ENCODE measurements around the gene MAPK1.
"Not testable (repeated sequence)": the region's sequence is repeated elsewhere in the genome, so short reads cannot be mapped to it uniquely, and the experiment has no call there.

Gene MAPK1

DNA sequence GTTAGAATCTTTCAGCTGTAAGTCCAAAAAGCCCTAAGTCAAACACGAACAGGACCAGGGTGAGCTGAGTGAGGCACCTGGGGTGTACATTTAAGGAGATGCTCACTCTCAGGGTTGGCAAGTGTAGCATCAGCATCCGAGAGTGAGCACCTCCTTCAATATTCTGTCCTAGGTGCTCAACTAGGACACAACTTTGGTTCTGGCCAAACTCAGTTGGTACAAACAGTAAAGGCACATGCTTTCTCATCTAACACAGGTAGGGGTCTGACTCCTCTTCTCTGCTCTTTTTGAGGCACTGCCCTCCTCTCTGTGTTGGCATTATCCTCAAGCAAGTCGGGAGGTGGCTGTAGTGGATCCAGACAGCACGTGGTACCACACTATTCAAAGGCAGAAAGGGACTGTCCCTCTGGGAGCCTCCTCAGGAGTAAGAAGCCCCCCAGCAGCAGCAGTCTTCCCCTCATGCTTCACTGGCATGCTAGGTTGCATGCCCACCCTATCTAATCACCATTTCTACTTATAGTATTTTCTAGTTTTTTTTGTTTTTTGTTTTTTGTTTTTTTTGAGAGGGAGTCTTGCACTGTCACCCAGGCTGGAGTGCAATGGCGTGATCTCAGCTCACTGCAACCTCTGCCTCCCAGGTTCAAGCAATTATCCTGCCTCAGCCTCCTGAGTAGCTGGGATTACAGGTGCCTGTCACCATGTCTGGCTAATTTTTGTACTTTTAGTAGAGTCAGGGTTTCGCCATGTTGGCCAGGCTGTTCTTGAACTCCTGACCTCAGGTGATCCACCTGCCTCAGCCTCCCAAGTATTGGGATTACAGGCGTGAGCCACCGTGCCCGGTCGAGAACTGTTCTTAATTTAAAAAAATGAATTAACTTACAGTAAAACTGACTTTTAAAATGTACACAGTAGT is 14.7 kb upstream of the MAPK1 start:
- no peak for DNase-seq

- peak; percentile 50 for DNase-seq
These were observed 9.2 kb upstream of the MAPK1 start for GRCh38 chr22:21876486-21877176.

- not testable (repeated sequence) for DNase-seq
These were observed 7.5 kb upstream of the MAPK1 start for GRCh38 chr22:21874953-21875352.

DNA sequence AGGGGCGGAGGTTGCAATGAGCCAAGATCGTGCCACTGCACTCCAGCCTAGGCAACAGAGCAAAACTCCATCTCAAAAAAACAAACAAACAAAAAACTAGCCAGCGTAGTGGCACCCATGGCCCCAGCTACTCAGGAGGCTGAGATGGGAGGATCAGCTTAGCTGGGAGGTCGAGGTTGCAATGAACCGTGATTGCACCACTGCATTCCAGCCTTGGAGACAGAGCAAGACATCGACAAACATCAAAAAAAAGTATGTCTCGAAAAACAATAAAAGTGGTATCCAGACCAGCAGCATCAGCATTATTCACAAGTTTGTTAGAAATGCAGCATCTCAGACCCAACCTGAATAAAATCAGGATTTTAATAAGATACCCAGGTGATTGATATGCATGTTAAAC is 6.2 kb upstream of the MAPK1 start:
- DNase-seq = no peak

DNA sequence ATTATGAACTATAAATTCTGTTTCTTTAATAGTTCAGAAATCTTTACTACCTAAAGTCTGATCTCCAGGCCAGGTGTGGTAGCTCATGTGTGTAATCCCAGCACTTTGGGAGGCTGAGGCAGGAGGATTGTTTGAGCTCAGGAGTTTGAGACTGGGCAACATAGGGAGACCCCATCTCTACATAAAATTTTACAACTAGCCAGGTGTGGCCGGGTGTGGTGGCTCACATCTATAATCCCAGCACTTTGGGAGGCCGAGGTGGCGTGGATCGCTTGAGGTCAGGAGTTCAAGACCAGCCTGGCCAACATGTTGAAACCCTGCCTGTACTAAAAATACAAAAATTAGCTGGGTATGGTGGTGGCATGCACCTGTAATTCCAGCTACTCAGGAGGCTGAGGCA is 5.3 kb upstream of the MAPK1 start:
- not testable (repeated sequence) for DNase-seq

GRCh38 chr22:21868651-21869050 is 1.2 kb upstream of the MAPK1 start:
- no peak for DNase-seq

DNA sequence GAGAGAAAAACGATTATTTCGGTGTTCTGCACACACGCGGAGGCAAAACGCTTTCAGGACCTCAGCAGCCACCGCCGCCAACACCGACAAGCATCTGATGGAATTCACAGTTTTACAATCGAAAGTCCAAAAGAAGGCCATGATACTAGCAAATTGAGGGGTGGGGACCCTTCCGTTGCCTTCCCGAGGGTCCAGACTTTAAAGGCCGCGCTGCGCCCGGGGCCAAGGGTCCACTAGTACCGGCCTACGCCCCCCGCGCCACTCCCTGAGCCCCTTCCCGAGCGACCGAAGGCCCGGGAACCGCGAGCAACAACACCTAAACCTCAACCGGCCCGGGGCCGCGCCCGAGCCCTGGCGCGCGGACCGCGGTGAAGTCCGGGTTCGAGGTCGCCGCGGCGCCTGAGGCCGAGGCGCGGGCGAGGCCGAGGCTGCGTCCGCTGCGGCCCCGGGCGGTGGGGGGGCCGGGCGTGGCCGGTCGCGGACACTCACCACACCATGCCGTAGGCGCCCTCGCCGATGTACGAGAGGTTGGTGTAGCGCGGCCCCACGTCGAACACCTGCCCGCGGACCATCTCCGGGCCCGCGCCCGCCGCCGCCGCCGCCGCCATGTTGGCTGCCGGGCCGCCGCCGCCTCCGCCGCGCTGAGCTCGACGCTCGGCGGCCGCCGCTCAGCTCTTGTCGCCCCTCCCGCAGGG is 465 bp downstream of the MAPK1 start:
- no peak for DNase-seq

GRCh38 chr22:21865041-21865440 is 2.4 kb downstream of the MAPK1 start:
- DNase-seq = peak; percentile 83

- no peak for DNase-seq
These were observed 4.8 kb downstream of the MAPK1 start for GRCh38 chr22:21862386-21863245.

DNA sequence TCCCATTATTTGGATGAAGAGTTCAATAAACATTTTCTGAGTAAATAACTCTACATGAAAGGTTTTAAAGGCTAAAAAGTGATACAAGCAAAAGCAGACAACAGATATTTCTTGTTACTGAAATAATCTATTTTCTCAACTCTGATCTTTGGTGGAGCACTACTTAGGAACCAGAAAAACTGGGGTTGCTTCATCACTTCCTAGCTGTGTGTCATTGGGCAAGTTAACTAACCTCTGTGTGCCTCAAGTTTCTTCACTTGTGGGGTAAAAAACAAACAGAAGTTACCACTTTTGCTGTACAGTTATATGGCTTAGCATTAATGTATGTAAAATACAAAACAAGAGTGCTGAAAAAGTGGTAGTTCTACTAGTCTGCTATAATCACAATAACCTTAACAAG is 5.6 kb downstream of the MAPK1 start:
- DNase-seq = no peak

GRCh38 chr22:21861264-21861848 is 6.1 kb downstream of the MAPK1 start:
- no peak for DNase-seq

- no peak for DNase-seq
These were observed 6.9 kb downstream of the MAPK1 start for GRCh38 chr22:21860491-21861039.

DNA sequence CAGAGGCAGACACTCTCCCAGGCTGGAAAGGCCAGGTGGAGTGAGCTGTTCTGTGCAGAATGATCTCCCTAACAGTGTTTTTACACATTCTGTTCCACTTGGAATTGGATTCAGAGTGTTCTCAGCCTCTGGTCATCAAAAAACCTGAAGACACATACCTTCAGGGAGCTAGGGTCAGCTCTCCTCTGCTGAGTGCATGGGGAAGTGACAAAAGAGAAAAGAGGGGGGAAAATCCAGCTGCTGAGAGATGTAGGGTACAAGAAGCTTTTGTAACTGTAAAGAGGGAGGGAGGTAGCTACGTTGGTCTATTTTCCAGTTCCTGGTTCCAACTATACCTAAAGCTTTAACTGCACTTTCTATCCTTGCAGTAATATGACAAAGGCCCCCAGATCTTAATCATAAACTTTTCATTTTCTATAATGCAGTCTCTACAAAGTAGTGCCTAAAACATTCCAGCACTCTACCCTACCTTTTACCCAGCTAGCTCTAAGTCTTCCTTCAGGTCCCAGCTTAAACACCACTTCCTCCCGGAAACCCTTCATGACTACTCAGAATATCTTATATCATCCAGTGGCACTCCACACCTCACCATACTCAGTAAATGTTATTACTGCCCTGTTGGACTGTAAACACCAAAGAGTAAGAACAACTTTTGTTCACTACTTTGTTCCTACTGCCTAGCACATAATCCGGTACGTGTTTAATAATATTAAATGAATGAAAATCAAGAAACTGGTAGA is 9.2 kb downstream of the MAPK1 start:
- no peak for DNase-seq

DNA sequence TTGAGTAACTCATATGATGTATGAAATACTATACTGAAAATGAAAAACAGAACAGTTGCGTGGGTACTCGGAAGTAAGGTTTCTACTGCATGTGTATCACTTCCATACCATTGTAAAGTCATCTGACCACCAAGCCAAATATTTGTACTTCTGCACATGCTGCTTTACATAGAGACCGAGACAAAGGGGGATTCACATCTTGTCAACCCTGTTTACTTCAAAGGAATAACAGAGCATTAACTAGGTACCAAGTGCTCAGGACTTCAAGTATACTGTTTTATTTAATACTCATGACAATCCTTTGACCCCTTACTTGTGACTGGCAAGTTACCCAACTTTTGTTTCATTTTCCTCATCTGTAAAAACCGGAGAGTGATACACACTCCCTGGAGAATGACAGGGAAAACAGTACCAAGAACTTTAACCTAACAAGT is 9.9 kb downstream of the MAPK1 start:
- DNase-seq = no peak

DNA sequence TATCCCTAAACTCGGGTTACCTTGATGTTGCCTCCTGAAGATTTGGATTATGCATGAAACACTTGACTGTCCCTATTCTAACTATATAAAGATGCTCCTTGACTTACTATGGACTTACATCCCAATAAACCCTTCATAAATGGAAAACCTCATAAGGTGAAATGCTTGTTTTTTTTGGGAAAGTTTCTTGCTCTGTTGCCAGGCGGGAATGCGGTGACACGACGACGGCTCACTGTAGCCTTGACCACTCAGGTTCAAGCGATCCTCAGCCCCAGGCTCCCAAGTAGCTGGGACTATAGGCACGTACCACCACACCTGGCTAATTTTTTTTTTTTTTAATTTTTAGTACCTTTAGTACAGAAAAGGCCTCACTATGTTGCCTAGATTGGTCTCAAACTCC is 10.6 kb downstream of the MAPK1 start:
- DNase-seq = no peak

GRCh38 chr22:21856197-21856596 is 11.2 kb downstream of the MAPK1 start:
- no peak for DNase-seq

- no peak for DNase-seq
These were observed 11.8 kb downstream of the MAPK1 start for GRCh38 chr22:21855676-21856075.

DNA sequence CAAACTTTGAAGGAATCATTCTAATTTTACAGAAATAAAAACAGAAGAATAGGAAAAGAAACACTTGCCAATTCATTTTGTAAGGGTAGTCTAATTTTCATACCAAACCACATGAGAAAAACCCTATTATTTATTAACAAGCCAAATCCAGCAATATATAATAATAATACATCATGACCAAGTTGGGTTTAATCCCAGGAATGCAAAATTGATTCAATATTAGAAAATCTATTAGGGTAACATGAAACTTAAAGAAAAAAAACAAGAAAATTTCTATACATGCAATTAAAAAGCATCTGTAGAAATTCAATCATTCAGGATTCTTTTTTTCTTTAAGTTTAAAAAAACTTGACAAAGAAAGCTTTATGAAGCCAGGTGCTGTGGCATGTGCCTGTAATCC is 16.8 kb downstream of the MAPK1 start:
- DNase-seq = no peak

DNA sequence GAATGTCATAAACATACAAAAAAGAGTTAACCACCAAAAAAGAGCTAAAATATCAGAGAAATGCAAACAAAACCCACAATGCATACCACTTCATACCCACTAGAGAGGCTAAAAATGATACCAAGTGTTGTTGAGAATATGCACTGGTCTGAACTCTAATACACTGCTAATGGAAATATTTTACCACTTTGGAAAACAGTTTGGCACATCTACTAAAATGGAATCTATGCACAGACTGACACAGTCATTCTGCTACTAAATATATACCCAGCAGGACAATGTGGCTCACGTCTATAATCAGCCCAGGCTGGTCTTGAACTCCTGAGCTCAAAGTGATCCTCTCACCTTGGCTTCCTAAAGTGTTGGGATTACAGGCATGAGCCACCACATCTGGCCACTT is 18.0 kb downstream of the MAPK1 start:
- DNase-seq = peak; percentile 40

GRCh38 chr22:21848057-21848456 is 19.4 kb downstream of the MAPK1 start:
- DNase-seq = not testable (repeated sequence)

Data from fibroblast of skin of back (primary cell).